ENCODE data around the gene CALHM2. TPM values are rescaled to one million over a fixed set of nuclear protein-coding genes. Genes with fewer than 3 reads are reported as not detected.

CALHM2 gene
- total and polyA plus RNA-seq, 2 donors (not counting 3 experiments of a cell fraction or from before 2014, with no cell fraction given): 32.1 to 38.4 TPM

DNA sequence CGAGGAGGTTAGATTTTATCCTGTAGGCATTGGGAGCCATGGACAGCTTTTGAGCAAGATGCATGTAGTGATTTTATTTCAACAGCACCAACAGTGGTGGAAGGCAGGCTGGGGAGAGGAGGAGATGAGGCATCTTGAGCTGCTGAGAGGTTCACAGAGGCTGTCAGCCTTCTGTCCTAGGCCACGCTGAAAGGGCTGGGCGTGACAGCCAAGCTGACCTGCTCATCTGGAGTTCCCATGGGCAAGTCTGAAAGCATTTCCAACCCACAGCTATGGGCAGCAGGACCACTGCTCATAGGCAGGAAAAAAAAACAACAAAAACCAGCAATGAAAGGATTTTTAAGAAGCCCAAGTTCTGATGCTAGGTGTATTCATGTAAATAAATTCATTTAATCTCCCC is 49.0 kb upstream of the CALHM2 start:
- TF ChIP-seq POLR2AphosphoS5 (IDR thresholded peaks at IDR 0.05; ENCODE audit: insufficient read depth, low read depth, low read length) (no peak), FOS (IDR thresholded peaks at IDR 0.05; ENCODE audit: borderline replicate concordance, insufficient read depth, low read length) (no peak)
- Histone ChIP-seq H3K4me1 (ENCODE audit: control insufficient read depth, extremely low read depth, insufficient read depth, low read length) (peaks cover 10% of the 10 kb centered on the region), H3K9me3 (replicated peaks; ENCODE audit: control insufficient read depth, insufficient read depth, low read length) (no peaks in the 10 kb centered on the region), H3K4me3 (replicated peaks in 1 of 3; ENCODE audit: insufficient read depth in 1 of 3, low read depth in 1 of 3, low read length in 3 of 3) (no peak overlapping the region), H3K36me3 (ENCODE audit: control insufficient read depth in 2 of 2, extremely low read depth in 1 of 2, insufficient read depth in 2 of 2, low read length in 2 of 2) (no peaks in the 10 kb centered on the region), H3K4me2 (ENCODE audit: insufficient read depth, low read length) (no peak overlapping the region), H3K27ac (ENCODE audit: insufficient read depth, low read depth, low read length) (no peak overlapping the region), H3K79me2 (ENCODE audit: control insufficient read depth, insufficient read depth, low read length) (no peaks in the 10 kb centered on the region), H3K27me3 (ENCODE audit: control insufficient read depth in 2 of 2, insufficient read depth in 2 of 2, low read length in 2 of 2) (peaks cover 26 to 27% of the 10 kb centered on the region in 2 experiments), H3K9me1 (replicated peaks; ENCODE audit: control insufficient read depth, extremely low read depth, insufficient read depth, low read length) (no peaks in the 10 kb centered on the region), H4K20me1 (replicated peaks; ENCODE audit: control insufficient read depth, extremely low read depth, insufficient read depth, low read length) (no peaks in the 10 kb centered on the region), H3K9ac (replicated peaks; ENCODE audit: extremely low read depth, insufficient read depth, low read length) (no peak overlapping the region), H2AFZ (ENCODE audit: low read depth, low read length) (no peak overlapping the region)
- intact Hi-C loops (cut with micrococcal nuclease) (loop anchor here (5.0 kb wide), 1 partner anchor 81 kb away; no protein-coding TSS in a partner anchor), dilution Hi-C loops (cut with MboI; ENCODE audit: extremely low pct_ligation_motif_present, low sequenced_read_pairs) (no loop called here)
- BruUV-seq (replicated peaks): no TSS peak
- DNase-seq (ENCODE audit: low read depth, low spot score) (no peak), FAIRE-seq (no peak)
- POLR2A ChIA-PET: no interaction called here
- CTCF ChIA-PET: interaction anchor here (0.5 to 1.3 kb wide), 2 partner anchors 9 to 18 kb away, joined by 3 read pairs; no protein-coding TSS in a partner anchor

DNA sequence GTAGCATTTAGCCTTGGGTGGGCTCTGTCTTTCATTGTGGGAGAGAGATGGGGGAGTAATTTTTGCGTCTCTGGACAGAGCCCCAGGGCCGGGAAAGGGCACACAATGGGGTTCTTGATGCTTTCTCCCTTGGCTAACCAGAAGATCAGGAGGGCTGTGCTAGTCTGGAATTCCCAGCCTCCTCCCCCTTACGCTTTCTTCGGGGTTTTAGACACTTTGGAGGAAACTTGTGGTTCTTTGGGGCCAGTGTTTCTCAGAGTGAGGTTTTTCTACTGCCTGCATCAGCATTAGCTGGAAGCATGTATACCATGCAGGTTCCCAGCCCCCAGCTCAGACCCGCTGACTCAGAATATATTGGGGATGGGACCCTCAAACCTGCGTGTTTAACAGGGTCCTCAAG is 48.3 kb upstream of the CALHM2 start:
- peaks cover 31 to 33% of the 10 kb centered on the region in 2 experiments for H3K27me3 ChIP-seq (ENCODE audit: control insufficient read depth in 2 of 2, insufficient read depth in 2 of 2, low read length in 2 of 2)
- no peak overlapping the region for H3K9ac ChIP-seq (replicated peaks; ENCODE audit: extremely low read depth, insufficient read depth, low read length)
- H3K4me1 ChIP-seq (ENCODE audit: control insufficient read depth, extremely low read depth, insufficient read depth, low read length): peaks cover 10% of the 10 kb centered on the region
- BruUV-seq (replicated peaks): no TSS peak
- POLR2A ChIA-PET: no interaction called here
- no peaks in the 10 kb centered on the region for H4K20me1 ChIP-seq (replicated peaks; ENCODE audit: control insufficient read depth, extremely low read depth, insufficient read depth, low read length)
- no peak overlapping the region for H3K4me2 ChIP-seq (ENCODE audit: insufficient read depth, low read length)
- dilution Hi-C loops (cut with MboI; ENCODE audit: extremely low pct_ligation_motif_present, low sequenced_read_pairs): no loop called here
- H3K9me3 ChIP-seq (replicated peaks; ENCODE audit: control insufficient read depth, insufficient read depth, low read length): no peaks in the 10 kb centered on the region
- FAIRE-seq: no peak
- CTCF ChIA-PET: interaction anchor here (1.3 kb wide), 1 partner anchor 10 kb away, joined by 3 read pairs; no protein-coding TSS in a partner anchor
- TF ChIP-seq FOS (IDR thresholded peaks at IDR 0.05; ENCODE audit: borderline replicate concordance, insufficient read depth, low read length): no peak
- TF ChIP-seq GATA2 (IDR thresholded peaks at IDR 0.05; ENCODE audit: insufficient read depth, insufficient read length, low read depth, low read length): no peak
- no peak for TF ChIP-seq POLR2AphosphoS5 (IDR thresholded peaks at IDR 0.05; ENCODE audit: insufficient read depth, low read depth, low read length)
- TF ChIP-seq JUN (IDR thresholded peaks at IDR 0.05; ENCODE audit: borderline replicate concordance, insufficient read depth, insufficient read length, low read depth): no peak
- TF ChIP-seq EZH2 (IDR thresholded peaks at IDR 0.05; ENCODE audit: borderline replicate concordance, low read depth, low read length, severe bottlenecking): no peak
- TF ChIP-seq, protein P1, sequence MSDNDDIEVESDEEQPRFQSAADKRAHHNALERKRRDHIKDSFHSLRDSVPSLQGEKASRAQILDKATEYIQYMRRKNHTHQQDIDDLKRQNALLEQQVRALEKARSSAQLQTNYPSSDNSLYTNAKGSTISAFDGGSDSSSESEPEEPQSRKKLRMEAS (IDR thresholded peaks at IDR 0.05; ENCODE audit: insufficient read depth, insufficient read length): no peak
- no peak for TF ChIP-seq POLR2A (IDR thresholded peaks at IDR 0.05; ENCODE audit: low read depth, low read length)
- no peak for TF ChIP-seq MYC (IDR thresholded peaks at IDR 0.05; ENCODE audit: low read depth, low read length)
- TF ChIP-seq, protein P2, sequence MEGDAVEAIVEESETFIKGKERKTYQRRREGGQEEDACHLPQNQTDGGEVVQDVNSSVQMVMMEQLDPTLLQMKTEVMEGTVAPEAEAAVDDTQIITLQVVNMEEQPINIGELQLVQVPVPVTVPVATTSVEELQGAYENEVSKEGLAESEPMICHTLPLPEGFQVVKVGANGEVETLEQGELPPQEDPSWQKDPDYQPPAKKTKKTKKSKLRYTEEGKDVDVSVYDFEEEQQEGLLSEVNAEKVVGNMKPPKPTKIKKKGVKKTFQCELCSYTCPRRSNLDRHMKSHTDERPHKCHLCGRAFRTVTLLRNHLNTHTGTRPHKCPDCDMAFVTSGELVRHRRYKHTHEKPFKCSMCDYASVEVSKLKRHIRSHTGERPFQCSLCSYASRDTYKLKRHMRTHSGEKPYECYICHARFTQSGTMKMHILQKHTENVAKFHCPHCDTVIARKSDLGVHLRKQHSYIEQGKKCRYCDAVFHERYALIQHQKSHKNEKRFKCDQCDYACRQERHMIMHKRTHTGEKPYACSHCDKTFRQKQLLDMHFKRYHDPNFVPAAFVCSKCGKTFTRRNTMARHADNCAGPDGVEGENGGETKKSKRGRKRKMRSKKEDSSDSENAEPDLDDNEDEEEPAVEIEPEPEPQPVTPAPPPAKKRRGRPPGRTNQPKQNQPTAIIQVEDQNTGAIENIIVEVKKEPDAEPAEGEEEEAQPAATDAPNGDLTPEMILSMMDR (IDR thresholded peaks at IDR 0.05; ENCODE audit: extremely low read depth in 1 of 2, insufficient read depth in 1 of 2, low read depth in 1 of 2, low read length in 2 of 2): no peak
- H3K4me3 ChIP-seq (replicated peaks in 1 of 3; ENCODE audit: insufficient read depth in 1 of 3, low read depth in 1 of 3, low read length in 3 of 3): no peak overlapping the region
- DNase-seq (ENCODE audit: low read depth, low spot score): no peak
- intact Hi-C loops (cut with micrococcal nuclease): loop anchor here (5.0 kb wide), 1 partner anchor 82 kb away; no protein-coding TSS in a partner anchor
- no peaks in the 10 kb centered on the region for H3K36me3 ChIP-seq (ENCODE audit: control insufficient read depth in 2 of 2, extremely low read depth in 1 of 2, insufficient read depth in 2 of 2, low read length in 2 of 2)
- H3K79me2 ChIP-seq (ENCODE audit: control insufficient read depth, insufficient read depth, low read length): no peaks in the 10 kb centered on the region
- H2AFZ ChIP-seq (ENCODE audit: low read depth, low read length): no peak overlapping the region
- H3K9me1 ChIP-seq (replicated peaks; ENCODE audit: control insufficient read depth, extremely low read depth, insufficient read depth, low read length): no peaks in the 10 kb centered on the region
- H3K27ac ChIP-seq (ENCODE audit: insufficient read depth, low read depth, low read length): no peak overlapping the region

Measured in endothelial cell of umbilical vein (primary cell).